Activated CD4-positive, alpha-beta T cell treated with anti-CD3 and anti-CD28 coated beads, Interleukin-2, amount 10 ng/mL, durations not matched to agents 24 days and 14 days (primary cell): Measurements from ENCODE around the gene PLXNC1. TPM values are rescaled to one million over a fixed set of nuclear protein-coding genes. Genes with fewer than 3 reads are reported as not detected.
A peak's percentile ranks its signal among the peaks of the same experiment; 100 is the strongest.

Source experiments
- DNase-seq: peaks from one replicate; pipeline ENCODE4 v3.0.0; 2022
- H3K27ac Mint-ChIP-seq: one replicate; pipeline ENCODE4 v1.8.0; 2022; ENCODE audit warnings: mild to moderate bottlenecking, mixed read lengths
- H3K27me3 Mint-ChIP-seq: one replicate; pipeline ENCODE4 v1.8.0; 2022; ENCODE audit warnings: mixed read lengths
- H3K36me3 Mint-ChIP-seq: one replicate; pipeline ENCODE4 v1.8.0; 2022; ENCODE audit warnings: low read depth, mild to moderate bottlenecking, mixed read lengths
- H3K4me1 Mint-ChIP-seq: one replicate; pipeline ENCODE4 v1.8.0; 2021; ENCODE audit warnings: mixed read lengths
- H3K4me3 Mint-ChIP-seq: one replicate; pipeline ENCODE4 v1.8.0; 2022; ENCODE audit warnings: mild to moderate bottlenecking, moderate library complexity, mixed read lengths
- H3K9me3 Mint-ChIP-seq: one replicate; pipeline ENCODE4 v1.8.0; 2021; ENCODE audit warnings: mixed read lengths
- intact Hi-C: fragments of 100-400 bp; cut with micrococcal nuclease; formaldehyde crosslinking; loops from one replicate; pipeline ENCODE4 v1.15.1; 2023
- total RNA-seq: library from RNA; stranded (reverse); gene quantifications from 2 replicates; pipeline ENCODE4 v1.2.3, GENCODE V29; 2022

The PLXNC1 gene
- total RNA-seq, 1 donor from 2014 or later: 16.0 TPM

- Mint-ChIP-seq H3K4me1 (peaks cover 53% of the 10 kb centered on the region), H3K9me3 (peaks cover 3% of the 10 kb centered on the region), H3K4me3 (no peak overlapping the region), H3K36me3 (peaks cover 36% of the 10 kb centered on the region), H3K27me3 (no peaks in the 10 kb centered on the region), H3K27ac (peak overlapping the region; percentile 18)
- no peak for DNase-seq
- intact Hi-C loops: loop anchor here (10.0 kb wide), 1 partner anchor 204 kb away; no protein-coding TSS in a partner anchor
These were observed 22.6 kb downstream of the PLXNC1 start for GRCh38 chr12:94170690-94171594.

GRCh38 chr12:94171595-94171930 lies 23.2 kb downstream of the PLXNC1 start:
- H3K4me1 Mint-ChIP-seq: peaks cover 56% of the 10 kb centered on the region
- no peaks in the 10 kb centered on the region for H3K27me3 Mint-ChIP-seq
- no peak overlapping the region for H3K27ac Mint-ChIP-seq
- H3K36me3 Mint-ChIP-seq: peaks cover 39% of the 10 kb centered on the region
- intact Hi-C loops: loop anchor here (10.0 kb wide), 1 partner anchor 203 kb away; no protein-coding TSS in a partner anchor
- no peak for DNase-seq
- peaks cover 3% of the 10 kb centered on the region for H3K9me3 Mint-ChIP-seq
- no peak overlapping the region for H3K4me3 Mint-ChIP-seq

- Mint-ChIP-seq H3K27ac (peak overlapping the region; percentile 63), H3K4me3 (peak overlapping the region; percentile 25), H3K36me3 (peaks cover 39% of the 10 kb centered on the region), H3K27me3 (no peaks in the 10 kb centered on the region), H3K4me1 (peaks cover 56% of the 10 kb centered on the region), H3K9me3 (peaks cover 3% of the 10 kb centered on the region)
- DNase-seq: peak; percentile 71
- intact Hi-C loops: loop anchor here (1.0 to 10.0 kb wide), 2 partner anchors 36 to 203 kb away; no protein-coding TSS in a partner anchor
These were observed 23.7 kb downstream of the PLXNC1 start for GRCh38 chr12:94172031-94172430.

GRCh38 chr12:94172973-94173372 lies 24.6 kb downstream of the PLXNC1 start:
- H3K27me3 Mint-ChIP-seq: no peaks in the 10 kb centered on the region
- peaks cover 54% of the 10 kb centered on the region for H3K4me1 Mint-ChIP-seq
- no peak overlapping the region for H3K27ac Mint-ChIP-seq
- H3K9me3 Mint-ChIP-seq: peaks cover 8% of the 10 kb centered on the region
- peaks cover 45% of the 10 kb centered on the region for H3K36me3 Mint-ChIP-seq
- intact Hi-C loops: loop anchor here (1.0 to 10.0 kb wide), 2 partner anchors 35 to 202 kb away; no protein-coding TSS in a partner anchor
- no peak for DNase-seq
- H3K4me3 Mint-ChIP-seq: no peak overlapping the region

- intact Hi-C loops: loop anchor here (1.0 to 10.0 kb wide), 3 partner anchors 32 to 201 kb away; no protein-coding TSS in a partner anchor
- Mint-ChIP-seq H3K36me3 (peaks cover 50% of the 10 kb centered on the region), H3K9me3 (peaks cover 13% of the 10 kb centered on the region), H3K27ac (no peak overlapping the region), H3K27me3 (no peaks in the 10 kb centered on the region), H3K4me1 (peaks cover 54% of the 10 kb centered on the region), H3K4me3 (no peak overlapping the region)
- no peak for DNase-seq
These were observed 25.4 kb downstream of the PLXNC1 start for GRCh38 chr12:94173660-94174265.

GRCh38 chr12:94174576-94174975 lies 26.2 kb downstream of the PLXNC1 start:
- peak overlapping the region; percentile 6 for H3K27ac Mint-ChIP-seq
- peaks cover 13% of the 10 kb centered on the region for H3K9me3 Mint-ChIP-seq
- peak; percentile 81 for DNase-seq
- peak overlapping the region; percentile 43 for H3K4me3 Mint-ChIP-seq
- peaks cover 53% of the 10 kb centered on the region for H3K36me3 Mint-ChIP-seq
- intact Hi-C loops: loop anchor here (1.0 to 10.0 kb wide), 3 partner anchors 31 to 200 kb away; no protein-coding TSS in a partner anchor
- peaks cover 50% of the 10 kb centered on the region for H3K4me1 Mint-ChIP-seq
- no peaks in the 10 kb centered on the region for H3K27me3 Mint-ChIP-seq

- no peak for DNase-seq
- peak overlapping the region; percentile 58 for H3K4me3 Mint-ChIP-seq
- intact Hi-C loops: loop anchor here (2.0 to 10.0 kb wide), 2 partner anchors 87 to 199 kb away; no protein-coding TSS in a partner anchor
- peaks cover 56% of the 10 kb centered on the region for H3K36me3 Mint-ChIP-seq
- peak overlapping the region; percentile 10 for H3K27ac Mint-ChIP-seq
- peaks cover 48% of the 10 kb centered on the region for H3K4me1 Mint-ChIP-seq
- H3K27me3 Mint-ChIP-seq: no peaks in the 10 kb centered on the region
- peaks cover 15% of the 10 kb centered on the region for H3K9me3 Mint-ChIP-seq
These were observed 27.6 kb downstream of the PLXNC1 start for GRCh38 chr12:94175763-94176668.

GRCh38 chr12:94178054-94178453 lies 29.7 kb downstream of the PLXNC1 start:
- Mint-ChIP-seq H3K4me1 (peaks cover 37% of the 10 kb centered on the region), H3K9me3 (peaks cover 15% of the 10 kb centered on the region), H3K36me3 (peaks cover 52% of the 10 kb centered on the region), H3K4me3 (no peak overlapping the region), H3K27ac (no peak overlapping the region), H3K27me3 (no peaks in the 10 kb centered on the region)
- intact Hi-C loops: loop anchor here (10.0 kb wide), 1 partner anchor 197 kb away; no protein-coding TSS in a partner anchor
- no peak for DNase-seq

- Mint-ChIP-seq H3K27ac (no peak overlapping the region), H3K4me1 (peaks cover 33% of the 10 kb centered on the region), H3K36me3 (peaks cover 56% of the 10 kb centered on the region), H3K9me3 (peaks cover 15% of the 10 kb centered on the region), H3K27me3 (no peaks in the 10 kb centered on the region), H3K4me3 (no peak overlapping the region)
- intact Hi-C loops: loop anchor here (10.0 kb wide), 1 partner anchor 196 kb away; no protein-coding TSS in a partner anchor
- DNase-seq: no peak
These were observed 30.5 kb downstream of the PLXNC1 start for GRCh38 chr12:94178882-94179281.

- DNase-seq: no peak
- intact Hi-C loops: loop anchor here (10.0 kb wide), 1 partner anchor 195 kb away; no protein-coding TSS in a partner anchor
- Mint-ChIP-seq H3K27me3 (no peaks in the 10 kb centered on the region), H3K4me1 (peaks cover 25% of the 10 kb centered on the region), H3K4me3 (no peak overlapping the region), H3K27ac (no peak overlapping the region), H3K36me3 (peaks cover 53% of the 10 kb centered on the region), H3K9me3 (peaks cover 15% of the 10 kb centered on the region)
These were observed 31.3 kb downstream of the PLXNC1 start for GRCh38 chr12:94179723-94180122.

- DNase-seq: no peak
- intact Hi-C loops: no loop called here
- no peak overlapping the region for H3K4me3 Mint-ChIP-seq
- peaks cover 22% of the 10 kb centered on the region for H3K4me1 Mint-ChIP-seq
- no peaks in the 10 kb centered on the region for H3K27me3 Mint-ChIP-seq
- H3K9me3 Mint-ChIP-seq: peaks cover 15% of the 10 kb centered on the region
- peaks cover 55% of the 10 kb centered on the region for H3K36me3 Mint-ChIP-seq
- peak overlapping the region; percentile 17 for H3K27ac Mint-ChIP-seq
These were observed 32.4 kb downstream of the PLXNC1 start for GRCh38 chr12:94180558-94181296.

- Mint-ChIP-seq H3K9me3 (peaks cover 9% of the 10 kb centered on the region), H3K36me3 (peaks cover 38% of the 10 kb centered on the region), H3K27ac (no peak overlapping the region), H3K4me1 (peaks cover 14% of the 10 kb centered on the region), H3K4me3 (no peak overlapping the region), H3K27me3 (no peaks in the 10 kb centered on the region)
- DNase-seq: no peak
- intact Hi-C loops: no loop called here
These were observed 34.8 kb downstream of the PLXNC1 start for GRCh38 chr12:94182986-94183707.
